ENCODE data around the gene ST3GAL3. TPM values are rescaled to one million over a fixed set of nuclear protein-coding genes. Genes with fewer than 3 reads are reported as not detected.
A peak's percentile ranks its signal among the peaks of the same experiment; 100 is the strongest.

ST3GAL3 gene
- total and polyA plus RNA-seq, 2 experiments from 2014 or later, result 6.2 to 6.3 TPM

DNA sequence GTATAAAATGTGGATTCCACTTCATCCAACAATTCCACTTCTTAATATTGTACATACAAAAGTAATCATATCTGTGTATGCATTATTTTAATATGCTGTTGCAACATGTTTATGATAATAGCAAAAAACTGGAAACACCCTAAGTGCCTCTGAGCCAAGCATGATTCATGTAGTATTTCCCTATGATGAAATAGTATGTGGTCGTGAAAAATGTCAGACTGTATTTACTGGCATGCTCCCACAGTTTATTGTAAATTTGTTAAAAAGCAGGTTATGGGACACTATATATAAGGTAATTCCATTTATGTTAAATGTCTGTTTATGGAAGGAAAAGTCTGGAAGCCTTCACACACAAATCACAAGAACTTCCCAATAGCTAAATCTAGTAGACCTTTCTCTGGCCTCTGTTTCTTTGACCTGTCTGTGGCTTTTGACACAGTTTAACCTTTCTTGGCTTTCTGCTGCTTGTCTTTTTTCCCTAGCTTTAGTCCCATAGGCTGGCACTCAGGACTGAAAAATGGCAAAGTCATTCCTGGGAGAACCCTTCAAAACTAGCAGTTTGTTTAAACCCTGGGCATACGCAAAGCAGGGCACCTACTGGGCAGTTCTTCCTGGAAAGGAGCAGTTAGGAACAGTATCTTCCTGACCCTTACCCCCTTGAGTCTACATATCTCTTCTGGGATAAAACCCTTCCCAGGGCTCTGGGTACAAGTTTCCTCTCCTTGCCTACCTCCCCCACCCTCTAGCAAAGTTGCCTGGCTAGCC lies 160.8 kb downstream of the ST3GAL3 start:
- Histone ChIP-seq H3K36me3 (replicated peaks; ENCODE audit: insufficient read depth, low read depth) (no peaks in the 10 kb centered on the region), H3K4me1 (ENCODE audit: insufficient read depth) (no peaks in the 10 kb centered on the region), H3K79me2 (no peaks in the 10 kb centered on the region), H3K9me2 (replicated peaks; ENCODE audit: insufficient read depth) (no peaks in the 10 kb centered on the region), H3K27ac (no peak overlapping the region), H3K27me3 (no peaks in the 10 kb centered on the region), H2AFZ (no peak overlapping the region), H3K9me3 (ENCODE audit: low read depth) (no peaks in the 10 kb centered on the region), H3K4me3 (no peak overlapping the region), H3K4me2 (no peak overlapping the region), H4K20me1 (ENCODE audit: insufficient read depth, poor library complexity, severe bottlenecking) (no peaks in the 10 kb centered on the region)
- no peak for DNase-seq (ENCODE audit: low spot score)
- TF ChIP-seq EZH2 (IDR thresholded peaks at IDR 0.05; ENCODE audit: borderline replicate concordance) (no peak), EZH2phosphoT487 (IDR thresholded peaks at IDR 0.05; ENCODE audit: low read depth, severe bottlenecking, unreplicated experiment) (no peak)
- TF ChIP-seq, protein P1, sequence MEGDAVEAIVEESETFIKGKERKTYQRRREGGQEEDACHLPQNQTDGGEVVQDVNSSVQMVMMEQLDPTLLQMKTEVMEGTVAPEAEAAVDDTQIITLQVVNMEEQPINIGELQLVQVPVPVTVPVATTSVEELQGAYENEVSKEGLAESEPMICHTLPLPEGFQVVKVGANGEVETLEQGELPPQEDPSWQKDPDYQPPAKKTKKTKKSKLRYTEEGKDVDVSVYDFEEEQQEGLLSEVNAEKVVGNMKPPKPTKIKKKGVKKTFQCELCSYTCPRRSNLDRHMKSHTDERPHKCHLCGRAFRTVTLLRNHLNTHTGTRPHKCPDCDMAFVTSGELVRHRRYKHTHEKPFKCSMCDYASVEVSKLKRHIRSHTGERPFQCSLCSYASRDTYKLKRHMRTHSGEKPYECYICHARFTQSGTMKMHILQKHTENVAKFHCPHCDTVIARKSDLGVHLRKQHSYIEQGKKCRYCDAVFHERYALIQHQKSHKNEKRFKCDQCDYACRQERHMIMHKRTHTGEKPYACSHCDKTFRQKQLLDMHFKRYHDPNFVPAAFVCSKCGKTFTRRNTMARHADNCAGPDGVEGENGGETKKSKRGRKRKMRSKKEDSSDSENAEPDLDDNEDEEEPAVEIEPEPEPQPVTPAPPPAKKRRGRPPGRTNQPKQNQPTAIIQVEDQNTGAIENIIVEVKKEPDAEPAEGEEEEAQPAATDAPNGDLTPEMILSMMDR (IDR thresholded peaks at IDR 0.05; ENCODE audit: poor library complexity), result no peak
- 70% methylated on average over 2 of the region's 2 CpGs for WGBS (ENCODE audit: low lambda C conversion rate, missing lambda C conversion rate)

DNA sequence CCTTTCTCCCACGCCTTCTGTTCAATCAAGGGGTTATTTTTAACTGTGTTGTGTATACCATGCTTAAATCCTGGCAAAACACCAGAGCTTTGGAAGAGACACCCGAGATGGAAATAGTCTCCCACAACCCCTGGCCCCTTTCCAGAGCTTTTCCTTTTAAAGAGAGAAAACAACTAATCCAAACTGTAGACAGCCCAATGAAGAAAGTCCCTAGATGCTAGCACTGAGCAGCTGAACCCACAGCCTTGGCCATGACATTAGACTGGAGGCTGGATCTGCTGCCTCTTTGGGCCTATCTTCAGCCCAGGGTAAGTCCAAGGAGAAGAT lies 161.4 kb downstream of the ST3GAL3 start:
- Histone ChIP-seq H3K27ac (no peak overlapping the region), H3K4me3 (no peak overlapping the region), H3K36me3 (replicated peaks; ENCODE audit: insufficient read depth, low read depth) (no peaks in the 10 kb centered on the region), H2AFZ (no peak overlapping the region), H3K4me2 (no peak overlapping the region), H3K4me1 (ENCODE audit: insufficient read depth) (no peaks in the 10 kb centered on the region), H3K27me3 (no peaks in the 10 kb centered on the region), H3K9me3 (ENCODE audit: low read depth) (no peaks in the 10 kb centered on the region), H3K79me2 (no peaks in the 10 kb centered on the region), H3K9me2 (replicated peaks; ENCODE audit: insufficient read depth) (no peaks in the 10 kb centered on the region), H4K20me1 (ENCODE audit: insufficient read depth, poor library complexity, severe bottlenecking) (no peaks in the 10 kb centered on the region)
- peak; percentile 62 for DNase-seq (ENCODE audit: low spot score)
- TF ChIP-seq EZH2phosphoT487 (IDR thresholded peaks at IDR 0.05; ENCODE audit: low read depth, severe bottlenecking, unreplicated experiment) (no peak), EZH2 (IDR thresholded peaks at IDR 0.05; ENCODE audit: borderline replicate concordance) (no peak)
- TF ChIP-seq, protein P1 (IDR thresholded peaks at IDR 0.05; ENCODE audit: poor library complexity), result no peak
- 56% methylated on average over 2 of the region's 2 CpGs for WGBS (ENCODE audit: low lambda C conversion rate, missing lambda C conversion rate)

DNA sequence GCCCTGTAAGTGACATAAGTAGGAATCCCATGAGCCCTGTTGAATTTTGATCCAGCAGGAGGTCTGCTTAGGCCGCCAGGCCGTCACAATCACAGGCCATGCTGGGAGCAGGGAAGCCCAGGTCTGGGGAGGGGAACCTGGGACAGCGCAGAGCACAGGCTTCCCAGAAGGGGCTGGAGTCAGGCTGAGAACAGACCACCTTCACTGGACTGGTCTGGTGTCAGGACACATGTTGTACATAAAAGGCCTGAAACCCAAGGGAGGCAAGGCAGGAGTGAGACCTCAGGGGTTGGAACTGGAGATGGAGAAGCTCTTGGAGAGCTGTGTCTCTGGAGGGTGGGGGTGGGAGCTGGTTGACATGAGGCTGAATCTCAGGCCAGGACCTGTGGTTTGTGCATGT lies 163.0 kb downstream of the ST3GAL3 start:
- Histone ChIP-seq H3K9me2 (replicated peaks; ENCODE audit: insufficient read depth) (no peaks in the 10 kb centered on the region), H3K27me3 (no peaks in the 10 kb centered on the region), H3K79me2 (no peaks in the 10 kb centered on the region), H3K9me3 (ENCODE audit: low read depth) (no peaks in the 10 kb centered on the region), H3K27ac (no peak overlapping the region), H3K4me1 (ENCODE audit: insufficient read depth) (no peaks in the 10 kb centered on the region), H2AFZ (no peak overlapping the region), H3K4me2 (no peak overlapping the region), H3K36me3 (replicated peaks; ENCODE audit: insufficient read depth, low read depth) (no peaks in the 10 kb centered on the region), H3K4me3 (no peak overlapping the region), H4K20me1 (ENCODE audit: insufficient read depth, poor library complexity, severe bottlenecking) (no peaks in the 10 kb centered on the region)
- 87% methylated on average over 3 of the region's 3 CpGs for WGBS (ENCODE audit: low lambda C conversion rate, missing lambda C conversion rate)
- DNase-seq (ENCODE audit: low spot score), result no peak
- TF ChIP-seq, protein P1 (IDR thresholded peaks at IDR 0.05; ENCODE audit: poor library complexity), result no peak
- no peak for TF ChIP-seq EZH2 (IDR thresholded peaks at IDR 0.05; ENCODE audit: borderline replicate concordance)
- TF ChIP-seq EZH2phosphoT487 (IDR thresholded peaks at IDR 0.05; ENCODE audit: low read depth, severe bottlenecking, unreplicated experiment), result no peak

Measured in hepatocyte (in vitro differentiated cells).